DMS114 treated with DMSO at 0.1 percent for 48 hours (cell line): ENCODE measurements around the gene TMEM132D.
"Not testable (repeated sequence)": the region's sequence is repeated elsewhere in the genome, so short reads cannot be mapped to it uniquely, and the experiment has no call there.

Experiments used
- DNase-seq: peaks from one replicate; lab custom pipeline; 2025; ENCODE audit not compliant: unreplicated experiment; lab: John Stamatoyannopoulos, UW

TMEM132D gene

DNA sequence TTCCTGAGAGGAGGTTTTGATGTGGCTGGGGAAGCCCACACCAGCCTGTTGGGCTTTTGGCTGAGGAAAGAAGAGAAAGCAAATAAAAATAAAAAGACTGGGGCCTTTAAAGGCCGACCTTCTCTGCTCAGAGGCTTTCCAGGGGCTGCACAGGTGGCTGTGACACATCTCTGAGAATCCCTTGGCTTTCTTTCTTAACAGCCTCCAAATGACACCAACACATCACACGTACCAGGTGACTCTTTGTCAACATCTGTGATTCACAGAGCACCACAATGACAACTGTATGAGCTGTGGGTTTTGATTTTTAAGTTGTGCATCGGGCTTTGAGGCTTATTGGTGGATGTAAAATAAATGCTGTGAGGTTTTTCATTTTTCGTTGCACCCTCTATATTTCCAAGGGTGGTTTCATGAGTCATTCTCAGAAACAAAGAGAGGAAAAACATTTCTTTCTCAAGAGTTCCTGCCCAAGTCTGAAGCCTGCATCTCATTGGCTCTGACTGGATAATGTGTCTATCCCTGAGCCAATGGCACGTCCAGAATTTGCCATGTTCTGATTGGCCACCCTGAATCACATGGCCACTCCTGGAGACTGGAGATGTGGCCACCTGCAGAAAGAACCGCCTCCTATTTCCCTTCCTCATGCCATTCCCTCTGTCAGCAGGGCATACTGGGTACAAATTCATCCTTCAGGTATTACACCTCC lies 701.6 kb downstream of the TMEM132D start:
- DNase-seq = no peak

DNA sequence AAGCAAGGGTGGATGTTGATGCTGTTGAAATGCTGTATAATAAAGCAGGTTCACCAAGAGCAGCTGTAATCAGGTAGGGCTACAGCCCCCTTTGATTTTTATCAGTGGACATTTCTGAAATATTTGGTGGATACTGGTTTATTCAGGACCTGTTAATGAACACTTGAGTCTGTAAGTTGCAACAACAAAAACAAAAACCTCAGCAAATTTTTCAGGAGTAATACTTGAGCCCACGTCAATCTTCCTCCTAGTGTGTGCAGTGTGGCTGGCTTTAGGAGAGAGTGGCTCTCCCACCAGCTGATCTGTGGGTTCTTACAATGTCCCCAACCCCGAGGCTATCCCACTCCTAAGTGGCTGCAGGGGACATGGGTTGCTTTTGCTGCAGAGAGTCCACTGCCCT lies 702.8 kb downstream of the TMEM132D start:
- no peak for DNase-seq

DNA sequence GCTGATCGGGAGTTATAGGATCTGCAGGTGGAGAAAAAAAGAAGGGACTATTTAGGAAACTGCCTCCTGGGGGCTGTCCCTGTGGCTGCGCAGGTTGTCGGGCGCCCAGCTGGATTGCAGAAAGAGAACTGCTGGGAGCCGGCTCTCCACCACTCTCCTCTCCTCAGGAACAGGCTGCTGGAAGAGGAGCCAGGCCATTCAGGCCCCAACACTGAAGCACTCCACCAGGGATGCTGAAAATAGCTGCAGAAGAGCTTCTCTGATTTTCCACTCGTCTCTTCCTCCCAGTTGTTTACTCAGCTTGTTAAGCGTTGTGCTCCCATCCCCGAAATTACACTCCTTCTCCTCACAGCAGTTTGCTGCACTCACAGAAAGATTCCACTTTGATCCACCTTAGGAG lies 703.2 kb downstream of the TMEM132D start:
- no peak for DNase-seq

DNA sequence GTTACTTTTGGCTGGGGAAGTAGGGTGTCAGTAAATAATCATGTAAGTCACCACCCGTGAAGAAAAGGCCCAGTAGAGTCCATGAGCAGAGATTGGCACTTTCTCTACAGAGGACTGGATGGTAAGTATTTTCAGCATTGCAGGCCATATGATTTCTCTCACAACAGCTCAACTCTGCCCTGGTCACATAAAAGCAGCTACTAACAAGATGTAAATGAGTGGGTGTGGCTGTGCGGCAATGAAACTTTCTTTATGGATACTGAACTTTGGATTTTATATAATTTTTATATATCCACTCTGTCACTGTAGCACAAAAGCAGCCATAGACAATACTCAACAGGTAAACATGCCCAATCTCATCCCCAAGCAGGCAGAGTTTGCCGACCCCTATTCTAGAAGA lies 706.9 kb downstream of the TMEM132D start:
- no peak for DNase-seq

DNA sequence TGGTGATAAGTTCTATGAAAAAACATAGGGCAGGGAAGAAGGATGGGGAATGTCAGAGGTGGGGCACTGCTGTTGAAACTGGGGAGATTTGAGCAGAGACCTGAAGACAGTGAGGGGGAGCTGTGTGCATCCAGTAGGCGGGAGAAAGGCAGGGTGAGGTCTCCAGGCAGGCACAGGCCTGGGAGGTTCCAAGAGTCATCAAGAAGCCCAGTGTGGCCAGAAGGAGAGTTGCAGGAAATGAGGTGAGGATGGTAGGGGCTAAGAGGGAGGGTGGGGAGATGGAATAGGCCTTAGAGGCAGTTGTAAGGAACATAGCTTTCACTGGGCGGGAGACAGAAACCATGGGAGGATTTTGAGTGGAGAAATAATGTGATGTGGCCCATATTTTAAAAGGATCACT lies 708.7 kb downstream of the TMEM132D start:
- DNase-seq = no peak

DNA sequence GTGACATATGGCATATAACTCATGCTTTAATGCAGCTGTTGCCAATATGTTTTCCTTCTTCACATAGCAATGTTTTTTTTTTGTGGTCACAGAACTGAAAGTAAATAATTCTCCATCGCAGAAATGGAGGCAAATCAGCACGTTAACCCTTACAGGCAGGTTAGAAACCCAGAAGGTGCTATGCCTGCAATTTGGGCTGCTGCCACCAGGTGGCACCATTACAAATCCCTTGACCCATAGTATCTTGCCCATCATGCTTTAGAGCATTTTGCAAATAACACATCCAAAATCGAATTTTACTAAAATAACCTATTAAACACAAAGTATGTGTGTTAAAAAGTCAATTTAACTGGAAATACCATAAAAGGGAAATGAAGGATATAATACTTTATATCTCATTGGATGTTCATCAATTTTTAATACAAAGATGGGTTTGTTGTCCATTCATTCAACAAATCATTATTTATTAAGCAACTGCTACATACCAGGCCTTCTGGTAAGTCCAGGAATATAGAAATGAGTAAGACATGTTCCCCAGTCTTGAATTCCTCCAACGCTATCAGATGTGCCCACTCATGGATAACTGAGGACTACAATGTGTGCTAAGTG lies 710.5 kb downstream of the TMEM132D start:
- no peak for DNase-seq

DNA sequence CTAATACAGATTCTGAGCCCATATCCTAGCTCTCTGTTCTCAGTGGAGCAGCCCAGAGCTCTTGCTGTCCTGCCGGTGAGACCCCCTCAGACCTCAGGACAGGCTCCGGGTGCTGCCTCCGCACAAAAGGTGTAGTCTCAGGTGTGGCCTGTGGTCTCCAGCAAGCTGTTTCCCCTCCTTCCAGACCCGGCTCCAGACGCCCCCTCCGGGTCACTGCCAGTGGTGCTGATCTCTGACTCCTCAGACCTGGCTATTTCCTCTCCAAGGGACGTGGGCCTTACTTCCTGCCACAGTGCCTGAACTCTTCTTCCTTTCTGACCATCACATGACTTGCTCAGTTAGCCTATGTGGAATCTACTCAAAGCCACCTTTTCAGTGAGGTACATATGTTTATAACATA lies 713.0 kb downstream of the TMEM132D start:
- no peak for DNase-seq

DNA sequence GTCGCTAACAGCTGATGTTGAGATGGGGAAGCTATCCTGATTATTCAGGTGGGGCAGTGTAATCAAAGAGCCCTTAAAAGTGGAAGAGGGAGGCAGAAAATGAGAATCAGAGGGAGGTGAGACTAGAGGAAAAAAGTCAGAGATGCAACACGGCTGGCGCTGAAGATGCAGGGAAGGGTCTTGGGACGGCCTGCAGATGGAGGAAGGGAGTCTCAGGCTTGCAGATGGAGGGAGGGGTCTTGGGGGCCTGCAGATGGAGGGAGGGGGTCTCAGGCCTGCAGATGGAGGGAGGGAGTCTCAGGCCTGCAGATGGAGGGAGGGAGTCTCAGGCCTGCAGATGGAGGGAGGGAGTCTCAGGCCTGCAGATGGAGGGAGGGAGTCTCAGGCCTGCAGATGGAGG lies 713.9 kb downstream of the TMEM132D start:
- not testable (repeated sequence) for DNase-seq

DNA sequence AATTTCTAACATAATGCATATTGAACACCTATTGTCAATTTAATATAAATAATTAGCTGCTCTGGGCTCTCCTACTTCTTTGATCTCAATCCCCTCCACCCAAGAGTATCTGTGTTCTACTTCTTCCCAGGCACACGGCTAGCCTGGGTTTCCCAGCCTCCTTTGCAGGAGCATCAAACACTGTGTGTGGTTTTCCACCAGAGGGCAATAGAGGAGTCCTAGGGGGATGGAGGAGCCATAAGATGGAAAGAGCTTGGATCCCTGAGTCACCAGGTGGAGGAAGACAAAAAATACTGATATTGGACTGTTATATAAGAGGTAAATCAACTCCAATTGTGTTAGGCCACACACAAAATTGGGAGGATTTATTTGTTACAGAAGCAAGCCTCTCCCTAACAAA lies 716.9 kb downstream of the TMEM132D start:
- no peak for DNase-seq

DNA sequence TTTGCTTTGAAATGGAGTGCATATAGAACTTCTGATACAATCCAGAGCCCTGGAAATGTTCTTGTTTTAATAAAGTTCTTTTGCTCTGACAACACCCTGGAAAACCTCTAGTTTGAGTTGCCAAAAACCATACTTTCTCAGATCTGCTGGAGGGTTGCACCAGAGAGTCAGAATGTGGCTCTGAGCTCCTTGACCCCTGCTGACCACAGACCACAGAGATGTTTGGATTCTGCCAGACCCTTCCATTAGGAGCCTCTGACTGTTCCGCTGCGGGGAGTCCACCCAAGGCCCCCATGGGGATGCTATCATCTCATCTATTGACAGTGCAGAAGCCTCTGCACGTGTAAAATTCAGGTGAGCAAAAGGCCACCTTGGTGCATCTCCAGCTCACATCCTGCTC lies 718.0 kb downstream of the TMEM132D start:
- no peak for DNase-seq

DNA sequence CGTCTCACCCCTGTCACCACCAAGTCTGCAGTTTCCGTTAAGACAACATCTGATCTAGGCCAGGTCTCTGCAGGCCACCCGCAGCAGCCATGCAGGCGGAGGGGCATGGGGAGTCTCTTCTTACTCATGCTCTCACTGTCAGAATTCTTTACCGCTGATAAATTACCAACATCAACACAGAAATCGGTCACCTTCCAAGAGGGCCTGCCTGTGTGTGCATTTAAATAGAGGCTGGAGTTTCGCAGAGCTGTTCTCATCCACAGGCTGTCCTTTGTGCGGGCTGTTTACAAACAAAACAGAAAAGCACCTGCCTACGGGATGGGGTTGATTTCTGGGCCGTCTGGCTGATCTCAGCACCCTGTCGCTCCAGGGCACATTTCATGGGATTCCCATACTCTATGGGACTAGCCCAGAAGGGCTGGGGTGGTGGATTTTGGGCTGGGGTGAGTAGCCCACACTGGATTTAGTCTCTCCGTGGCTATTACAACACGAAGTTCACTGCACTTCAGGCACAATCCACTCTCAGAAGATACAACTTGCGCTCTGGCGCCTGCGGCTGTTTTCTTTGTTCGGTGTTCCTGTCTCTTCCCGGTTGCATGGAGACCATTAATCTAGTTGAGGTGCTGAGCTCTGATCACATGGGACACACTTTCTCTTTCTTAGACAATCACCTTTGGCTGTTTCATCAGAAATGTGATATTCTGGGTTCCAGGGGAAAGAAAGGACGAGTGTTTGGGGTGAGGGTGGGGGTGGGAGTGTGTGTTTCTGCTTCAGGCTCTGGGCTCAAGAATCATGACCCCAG lies 719.5 kb downstream of the TMEM132D start:
- no peak for DNase-seq

DNA sequence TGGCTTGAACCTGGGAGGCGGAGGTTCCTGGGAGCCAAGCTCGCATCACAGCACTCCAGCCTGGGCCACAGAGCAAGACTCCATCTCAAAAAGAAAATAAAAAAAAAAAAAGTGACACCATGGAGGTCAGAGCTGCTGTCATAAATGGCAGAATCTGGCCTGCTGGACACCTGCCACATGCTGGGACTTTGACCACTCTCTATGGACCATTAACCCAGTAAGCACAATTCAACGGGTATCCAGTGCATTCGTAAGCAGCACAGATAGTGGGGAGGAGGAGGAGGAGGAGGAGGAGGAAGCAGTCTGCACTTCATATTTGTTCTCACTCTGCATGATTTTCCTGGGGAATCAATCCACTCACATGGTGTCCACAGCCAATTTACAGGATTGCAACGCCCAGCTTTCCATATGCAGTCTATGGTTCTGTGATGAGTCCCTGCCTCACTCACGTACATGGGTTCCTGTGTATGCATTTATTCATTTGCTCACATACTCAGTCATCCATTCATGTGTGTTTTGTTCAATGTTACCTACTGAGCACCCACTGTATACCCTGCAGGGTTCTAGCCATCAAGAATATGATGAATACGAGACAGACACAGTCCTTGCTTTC lies 723.8 kb downstream of the TMEM132D start:
- DNase-seq = no peak

DNA sequence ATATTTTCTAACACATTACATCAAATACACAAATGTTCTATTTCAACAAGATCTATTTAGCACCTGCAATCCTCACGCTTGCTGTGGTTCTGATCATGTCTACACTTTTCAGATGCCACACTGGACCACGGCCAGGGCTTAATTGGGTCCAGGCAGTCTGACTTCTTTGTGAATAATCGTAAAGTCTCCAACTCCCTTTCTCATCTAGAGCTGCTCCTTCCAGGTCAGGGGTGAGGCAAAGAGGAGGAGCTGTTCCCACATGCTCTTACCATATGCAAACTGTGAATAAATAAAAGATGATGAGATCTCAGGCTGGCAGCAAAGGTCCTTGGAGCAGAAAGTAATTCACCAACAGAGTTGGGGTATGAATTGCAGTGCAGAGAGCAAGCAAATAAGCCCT lies 733.9 kb downstream of the TMEM132D start:
- DNase-seq = no peak

DNA sequence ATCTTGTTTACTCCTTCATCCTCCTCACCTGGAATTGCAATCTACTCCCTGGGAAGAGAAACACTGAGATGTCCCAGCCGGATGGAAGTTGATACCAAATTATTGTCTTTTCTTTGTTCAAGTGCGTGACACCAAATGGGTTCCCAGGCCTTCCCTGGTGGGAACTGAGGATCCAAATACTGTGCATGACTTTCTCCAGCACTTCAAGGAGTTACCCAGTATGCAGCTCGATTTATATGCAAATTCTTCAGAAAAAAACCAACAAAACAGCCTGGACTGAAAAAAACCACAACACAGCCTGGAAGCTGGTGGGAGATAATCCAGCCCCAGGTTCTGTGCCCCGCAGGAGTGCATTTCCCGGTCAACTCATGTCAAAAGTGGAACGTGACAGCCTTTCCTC lies 740.0 kb downstream of the TMEM132D start:
- DNase-seq = no peak

DNA sequence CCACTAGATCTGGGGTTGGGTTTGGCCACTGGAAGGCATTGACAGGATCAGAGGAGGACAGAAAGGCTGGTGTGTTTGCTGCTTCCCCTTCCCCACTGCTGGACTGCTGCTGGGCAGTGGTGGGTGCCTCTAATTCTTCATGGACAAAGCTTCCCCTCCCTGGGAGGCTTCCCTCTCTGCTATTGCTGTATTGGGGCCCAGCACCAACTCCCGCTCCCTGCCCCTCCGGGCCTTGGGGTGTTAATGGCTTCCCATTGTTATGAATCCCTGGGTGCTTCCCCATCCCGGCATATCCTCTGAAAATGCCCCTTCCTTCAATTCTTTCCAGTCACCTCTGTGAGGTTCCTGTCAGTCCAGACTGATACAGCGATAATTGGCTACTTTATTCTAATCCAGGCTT lies 740.4 kb downstream of the TMEM132D start:
- no peak for DNase-seq

DNA sequence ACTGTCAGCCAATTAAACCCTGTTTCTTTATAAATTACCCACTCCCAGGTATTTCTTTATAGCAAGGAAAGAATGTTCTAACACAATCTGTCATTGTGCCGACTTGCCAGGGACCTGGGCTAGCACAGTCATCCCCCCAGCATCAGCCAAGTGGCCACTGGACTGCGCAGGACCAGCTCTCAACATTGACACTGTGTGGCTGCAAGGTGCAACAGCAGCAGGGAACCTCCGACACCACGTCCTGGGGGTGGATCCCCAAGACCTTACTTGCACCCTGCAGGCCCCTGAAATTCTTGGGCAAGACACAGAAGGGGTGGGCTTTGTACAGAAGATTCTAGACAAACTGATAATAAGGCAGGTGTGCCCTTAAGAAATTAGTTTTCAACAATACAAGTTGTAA lies 741.0 kb downstream of the TMEM132D start:
- DNase-seq = no peak

DNA sequence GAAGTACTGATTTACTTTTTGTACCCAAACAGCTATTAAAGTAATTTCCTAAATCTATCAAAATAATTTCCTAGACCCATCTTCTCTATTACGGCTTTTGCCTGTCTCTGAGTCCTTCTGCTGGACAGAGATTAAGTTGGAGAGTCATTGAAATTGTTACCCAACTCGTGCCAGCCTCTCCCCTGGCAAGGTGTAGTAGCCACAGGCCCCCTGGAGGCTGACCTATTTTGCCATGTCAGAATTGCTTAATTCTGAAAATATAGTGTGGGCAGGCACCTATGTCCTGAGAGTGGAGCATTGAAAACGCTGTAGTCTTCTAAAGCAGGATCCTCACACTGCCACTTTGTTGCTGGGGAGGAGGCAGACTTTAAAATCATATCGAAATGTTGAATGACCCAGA lies 742.3 kb downstream of the TMEM132D start:
- DNase-seq = no peak

DNA sequence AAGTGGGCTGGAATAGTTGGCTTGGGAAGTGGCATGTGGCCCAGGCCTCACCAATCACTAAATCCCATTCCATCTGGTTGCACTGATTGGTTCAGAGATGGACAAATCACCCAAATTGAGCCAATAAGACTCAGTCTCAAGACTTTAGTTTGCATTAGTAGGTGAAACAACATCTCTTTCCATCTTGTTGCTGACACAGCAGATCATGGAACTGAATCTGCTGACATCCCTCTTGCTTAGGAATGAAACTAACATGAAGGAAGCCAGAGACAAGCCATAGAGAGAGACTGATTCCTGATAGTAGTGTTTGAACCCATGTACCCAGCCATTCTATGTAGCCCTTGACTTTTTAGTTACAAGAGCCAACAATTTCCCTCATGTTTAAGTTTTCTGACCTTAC lies 743.5 kb downstream of the TMEM132D start:
- DNase-seq = no peak

DNA sequence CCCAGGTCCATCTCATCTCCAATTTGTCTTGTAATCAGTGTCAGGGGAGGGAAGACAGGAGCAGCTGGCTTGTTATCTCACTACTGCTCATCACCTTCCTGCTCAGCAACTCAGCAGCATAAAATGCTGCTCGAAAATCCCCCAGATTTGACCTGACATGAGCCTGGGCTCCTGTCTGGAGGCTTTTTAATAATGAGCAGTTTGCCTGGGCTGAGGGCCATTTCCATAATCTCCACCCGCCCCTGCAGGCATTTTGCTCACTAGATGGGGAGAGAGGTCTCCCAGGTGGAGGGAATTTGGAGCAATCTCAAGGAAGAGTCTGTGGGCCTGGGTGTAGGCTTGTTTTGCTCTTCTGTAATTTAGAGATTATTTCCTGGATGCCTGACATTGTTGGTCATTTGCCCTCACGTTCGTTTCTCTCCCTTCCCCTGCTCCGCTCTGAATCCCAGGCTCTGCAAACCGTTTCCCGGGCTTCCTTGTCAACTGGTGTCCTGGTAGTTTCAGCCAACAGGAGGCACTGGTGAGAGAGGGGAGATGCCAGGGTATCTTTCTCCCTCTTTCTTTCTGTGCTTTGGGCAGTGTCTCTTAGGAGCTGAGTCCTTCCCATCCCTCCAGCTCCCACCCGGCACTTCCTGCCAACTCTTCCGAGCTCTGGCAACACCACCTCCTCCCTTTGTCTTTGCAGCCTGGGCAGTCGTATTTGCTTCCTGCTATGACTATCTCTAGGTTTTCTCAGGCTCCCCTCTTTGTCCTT lies 751.3 kb downstream of the TMEM132D start:
- no peak for DNase-seq

DNA sequence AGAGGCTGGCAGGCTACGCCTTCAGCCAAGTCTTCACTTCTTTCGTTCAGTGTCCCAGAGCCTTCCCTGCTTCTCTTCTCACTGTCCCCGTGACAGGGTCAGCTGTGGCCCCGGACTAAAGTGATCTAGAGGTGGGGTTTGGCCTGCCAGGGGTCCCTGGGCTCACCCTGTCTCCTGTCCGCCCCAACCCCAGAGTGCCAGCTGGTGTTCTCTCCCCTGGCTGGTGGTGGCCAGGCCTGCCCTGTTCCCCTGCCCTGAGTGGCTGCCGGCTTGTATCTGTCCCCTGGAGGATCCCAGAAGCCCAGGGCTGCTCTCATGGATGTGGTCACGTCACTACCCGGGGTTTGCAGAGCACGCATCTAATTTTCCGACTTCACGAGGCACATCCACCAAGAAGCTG lies 753.1 kb downstream of the TMEM132D start:
- DNase-seq = no peak

DNA sequence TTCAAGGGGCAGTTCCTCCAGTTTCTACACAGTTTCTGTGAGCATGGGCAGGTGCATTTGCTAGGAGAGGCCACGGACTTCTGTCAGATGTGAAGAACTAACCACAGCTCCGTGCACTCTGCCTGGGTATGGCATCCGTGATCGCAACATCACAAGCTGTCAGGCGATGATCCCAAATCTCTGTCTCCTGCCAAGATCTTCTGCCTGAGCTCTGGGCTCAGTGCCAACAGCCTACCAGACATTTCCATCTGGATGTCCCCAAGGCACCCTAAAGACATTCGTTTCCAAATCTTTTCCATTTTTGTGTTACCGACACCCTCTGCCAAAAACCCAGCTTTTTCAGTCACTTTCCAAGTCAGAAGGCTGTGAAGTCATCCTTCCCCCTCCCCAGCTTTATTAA lies 758.4 kb downstream of the TMEM132D start:
- DNase-seq = no peak
